ENCODE results near the gene SLC2A10. TPM values are rescaled to one million over a fixed set of nuclear protein-coding genes. Genes with fewer than 3 reads are reported as not detected.

Gene SLC2A10
- total and polyA plus RNA-seq, 9 donors: 14.0 to 22.3 (median 18.0) TPM

- Histone ChIP-seq H3K9me3 (replicated peaks; ENCODE audit: control insufficient read depth, low read depth, low read length) (no peaks in the 10 kb centered on the region), H3K36me3 (ENCODE audit: control insufficient read depth, insufficient read depth, low read length) (no peaks in the 10 kb centered on the region), H3K4me1 (ENCODE audit: control insufficient read depth, insufficient read depth, low read length) (peaks cover 3% of the 10 kb centered on the region), H3K27ac (ENCODE audit: low read length) (no peak overlapping the region), H3K27me3 (ENCODE audit: control insufficient read depth, insufficient read depth, low read length) (peaks cover 9% of the 10 kb centered on the region), H3K4me3 (ENCODE audit: low read length) (no peak overlapping the region)
- DNase-seq: no peak
- WGBS (ENCODE audit: insufficient coverage): 87% methylated on average over 5 of the region's 9 CpGs
Observed at GRCh38 chr20:46761566-46761965, 52.1 kb downstream of the SLC2A10 start.

- Histone ChIP-seq H3K4me1 (ENCODE audit: control insufficient read depth, insufficient read depth, low read length) (no peaks in the 10 kb centered on the region), H3K27ac (ENCODE audit: low read length) (no peak overlapping the region), H3K27me3 (ENCODE audit: control insufficient read depth, insufficient read depth, low read length) (peaks cover 8% of the 10 kb centered on the region), H3K36me3 (ENCODE audit: control insufficient read depth, insufficient read depth, low read length) (no peaks in the 10 kb centered on the region), H3K4me3 (ENCODE audit: low read length) (no peak overlapping the region), H3K9me3 (replicated peaks; ENCODE audit: control insufficient read depth, low read depth, low read length) (no peaks in the 10 kb centered on the region)
- DNase-seq: no peak
- WGBS (ENCODE audit: insufficient coverage): 90% methylated on average over 3 of the region's 4 CpGs
Observed at GRCh38 chr20:46764068-46764467, 54.6 kb downstream of the SLC2A10 start.

- Histone ChIP-seq H3K27me3 (ENCODE audit: control insufficient read depth, insufficient read depth, low read length) (peaks cover 6% of the 10 kb centered on the region), H3K4me1 (ENCODE audit: control insufficient read depth, insufficient read depth, low read length) (no peaks in the 10 kb centered on the region), H3K9me3 (replicated peaks; ENCODE audit: control insufficient read depth, low read depth, low read length) (no peaks in the 10 kb centered on the region), H3K36me3 (ENCODE audit: control insufficient read depth, insufficient read depth, low read length) (no peaks in the 10 kb centered on the region), H3K27ac (ENCODE audit: low read length) (no peak overlapping the region), H3K4me3 (ENCODE audit: low read length) (no peak overlapping the region)
- WGBS (ENCODE audit: insufficient coverage): 60% methylated on average over 7 of the region's 13 CpGs
- no peak for DNase-seq
Observed at GRCh38 chr20:46765506-46766120, 56.2 kb downstream of the SLC2A10 start.

GRCh38 chr20:46767127-46767761 lies 57.8 kb downstream of the SLC2A10 start:
- 62% methylated on average over 3 of the region's 4 CpGs for WGBS (ENCODE audit: insufficient coverage)
- no peaks in the 10 kb centered on the region for H3K4me1 ChIP-seq (ENCODE audit: control insufficient read depth, insufficient read depth, low read length)
- H3K27me3 ChIP-seq (ENCODE audit: control insufficient read depth, insufficient read depth, low read length): peaks cover 6% of the 10 kb centered on the region
- no peak for DNase-seq
- H3K36me3 ChIP-seq (ENCODE audit: control insufficient read depth, insufficient read depth, low read length): no peaks in the 10 kb centered on the region
- no peak overlapping the region for H3K27ac ChIP-seq (ENCODE audit: low read length)
- H3K4me3 ChIP-seq (ENCODE audit: low read length): no peak overlapping the region
- H3K9me3 ChIP-seq (replicated peaks; ENCODE audit: control insufficient read depth, low read depth, low read length): no peaks in the 10 kb centered on the region

GRCh38 chr20:46770330-46771194 lies 61.1 kb downstream of the SLC2A10 start:
- Histone ChIP-seq H3K27ac (ENCODE audit: low read length) (no peak overlapping the region), H3K4me3 (ENCODE audit: low read length) (no peak overlapping the region), H3K27me3 (ENCODE audit: control insufficient read depth, insufficient read depth, low read length) (peaks cover 6% of the 10 kb centered on the region), H3K4me1 (ENCODE audit: control insufficient read depth, insufficient read depth, low read length) (no peaks in the 10 kb centered on the region), H3K9me3 (replicated peaks; ENCODE audit: control insufficient read depth, low read depth, low read length) (no peaks in the 10 kb centered on the region), H3K36me3 (ENCODE audit: control insufficient read depth, insufficient read depth, low read length) (no peaks in the 10 kb centered on the region)
- DNase-seq: no peak
- WGBS (ENCODE audit: insufficient coverage): 70% methylated on average over 5 of the region's 10 CpGs

GRCh38 chr20:46771195-46771588 lies 61.7 kb downstream of the SLC2A10 start:
- no peaks in the 10 kb centered on the region for H3K9me3 ChIP-seq (replicated peaks; ENCODE audit: control insufficient read depth, low read depth, low read length)
- no peaks in the 10 kb centered on the region for H3K36me3 ChIP-seq (ENCODE audit: control insufficient read depth, insufficient read depth, low read length)
- H3K27me3 ChIP-seq (ENCODE audit: control insufficient read depth, insufficient read depth, low read length): peaks cover 4% of the 10 kb centered on the region
- H3K4me3 ChIP-seq (ENCODE audit: low read length): no peak overlapping the region
- H3K4me1 ChIP-seq (ENCODE audit: control insufficient read depth, insufficient read depth, low read length): no peaks in the 10 kb centered on the region
- no peak overlapping the region for H3K27ac ChIP-seq (ENCODE audit: low read length)
- WGBS (ENCODE audit: insufficient coverage): 85% methylated on average over 4 of the region's 6 CpGs
- DNase-seq: no peak

GRCh38 chr20:46772901-46773300 lies 63.5 kb downstream of the SLC2A10 start:
- H3K36me3 ChIP-seq (ENCODE audit: control insufficient read depth, insufficient read depth, low read length): no peaks in the 10 kb centered on the region
- DNase-seq: no peak
- no peaks in the 10 kb centered on the region for H3K4me1 ChIP-seq (ENCODE audit: control insufficient read depth, insufficient read depth, low read length)
- H3K27ac ChIP-seq (ENCODE audit: low read length): no peak overlapping the region
- H3K9me3 ChIP-seq (replicated peaks; ENCODE audit: control insufficient read depth, low read depth, low read length): no peaks in the 10 kb centered on the region
- no peak overlapping the region for H3K4me3 ChIP-seq (ENCODE audit: low read length)
- peaks cover 4% of the 10 kb centered on the region for H3K27me3 ChIP-seq (ENCODE audit: control insufficient read depth, insufficient read depth, low read length)
- WGBS (ENCODE audit: insufficient coverage): no CpG with 5 or more reads among the region's 10 CpGs

GRCh38 chr20:46773680-46774079 lies 64.2 kb downstream of the SLC2A10 start:
- Histone ChIP-seq H3K27me3 (ENCODE audit: control insufficient read depth, insufficient read depth, low read length) (peaks cover 4% of the 10 kb centered on the region), H3K9me3 (replicated peaks; ENCODE audit: control insufficient read depth, low read depth, low read length) (no peaks in the 10 kb centered on the region), H3K36me3 (ENCODE audit: control insufficient read depth, insufficient read depth, low read length) (no peaks in the 10 kb centered on the region), H3K4me1 (ENCODE audit: control insufficient read depth, insufficient read depth, low read length) (no peaks in the 10 kb centered on the region), H3K4me3 (ENCODE audit: low read length) (no peak overlapping the region), H3K27ac (ENCODE audit: low read length) (no peak overlapping the region)
- no peak for DNase-seq
- 60% methylated on average over 9 of the region's 9 CpGs for WGBS (ENCODE audit: insufficient coverage)

- no peaks in the 10 kb centered on the region for H3K4me1 ChIP-seq (ENCODE audit: control insufficient read depth, insufficient read depth, low read length)
- H3K27me3 ChIP-seq (ENCODE audit: control insufficient read depth, insufficient read depth, low read length): peaks cover 4% of the 10 kb centered on the region
- no peak overlapping the region for H3K27ac ChIP-seq (ENCODE audit: low read length)
- no peaks in the 10 kb centered on the region for H3K9me3 ChIP-seq (replicated peaks; ENCODE audit: control insufficient read depth, low read depth, low read length)
- DNase-seq: no peak
- no CpG with 5 or more reads among the region's 2 CpGs for WGBS (ENCODE audit: insufficient coverage)
- H3K36me3 ChIP-seq (ENCODE audit: control insufficient read depth, insufficient read depth, low read length): no peaks in the 10 kb centered on the region
- H3K4me3 ChIP-seq (ENCODE audit: low read length): no peak overlapping the region
Observed at GRCh38 chr20:46774236-46774635, 64.8 kb downstream of the SLC2A10 start.

GRCh38 chr20:46774943-46775560 lies 65.6 kb downstream of the SLC2A10 start:
- no peaks in the 10 kb centered on the region for H3K36me3 ChIP-seq (ENCODE audit: control insufficient read depth, insufficient read depth, low read length)
- no peak overlapping the region for H3K4me3 ChIP-seq (ENCODE audit: low read length)
- WGBS (ENCODE audit: insufficient coverage): 90% methylated on average over 5 of the region's 9 CpGs
- no peak overlapping the region for H3K27ac ChIP-seq (ENCODE audit: low read length)
- DNase-seq: no peak
- no peaks in the 10 kb centered on the region for H3K9me3 ChIP-seq (replicated peaks; ENCODE audit: control insufficient read depth, low read depth, low read length)
- peaks cover 4% of the 10 kb centered on the region for H3K27me3 ChIP-seq (ENCODE audit: control insufficient read depth, insufficient read depth, low read length)
- H3K4me1 ChIP-seq (ENCODE audit: control insufficient read depth, insufficient read depth, low read length): no peaks in the 10 kb centered on the region
